Stomach (tissue), 9 donors: Measurements from ENCODE around the gene PPP1R13B. TPM values are rescaled to one million over a fixed set of nuclear protein-coding genes. Genes with fewer than 3 reads are reported as not detected.

ENCODE experiments used
- DNase-seq, 2 donors: peaks; one replicate each; pipeline versions ENCODE4 v3.0.0 to v3.0.0-alpha.2; 2013 to 2019
- H3K27ac ChIP-seq, 5 donors: fragments of 200-600 bp in 4 of 5; sonication (generic) in 4 of 5; one replicate each; pipeline ENCODE4 v1.5.1; 2013 to 2019; ENCODE audit warnings: mild to moderate bottlenecking in 1 of 5, moderate library complexity in 1 of 5
- H3K27me3 ChIP-seq, 3 donors: fragments of 200-600 bp; sonication (generic); one replicate each; pipeline ENCODE4 v1.5.1; 2017 to 2019; ENCODE audit warnings: mixed run types in 1 of 3
- H3K36me3 ChIP-seq, 4 donors: fragments of 200-600 bp; sonication (generic); 1 replicate in 3 of 4; 2 replicates in 1 of 4; pipeline ENCODE4 v1.5.1; 2016 to 2019
- H3K4me1 ChIP-seq, 4 donors: fragments of 200-600 bp; sonication (generic); one replicate each; pipeline ENCODE4 v1.5.1; 2016 to 2019
- H3K4me3 ChIP-seq, 4 donors: fragments of 200-600 bp; sonication (generic) in 3 of 4; one replicate each; pipeline ENCODE4 v1.5.1; 2016 to 2019; ENCODE audit warnings: mild to moderate bottlenecking in 1 of 4
- H3K9me3 ChIP-seq, 4 donors: fragments of 200-600 bp; sonication (generic); one replicate each; pipeline ENCODE4 v1.5.1; 2016 to 2019
- CTCF ChIP-seq, 7 experiments: fragments of 450-650 bp in 4 of 7; fragments of 200-600 bp in 3 of 7; sonication (generic) in 3 of 7; IDR thresholded peaks; one replicate each; pipeline ENCODE4 v1.5.1; 2016 to 2019; ENCODE audit warnings: antibody characterized with exemption in 7 of 7, control low read depth in 2 of 7, mild to moderate bottlenecking in 1 of 7
- EP300 ChIP-seq: sonication (generic); formaldehyde crosslinking; IDR thresholded peaks from one replicate; pipeline ENCODE4 v1.6.1; 2017; ENCODE audit warnings: antibody characterized with exemption
- POLR2A ChIP-seq, 4 donors: fragments of 450-650 bp; IDR thresholded peaks; one replicate each; pipeline ENCODE4 v1.6.1; 2016; ENCODE audit warnings: antibody characterized with exemption in 4 of 4, control low read depth in 2 of 4, mild to moderate bottlenecking in 1 of 4, moderate library complexity in 1 of 4
- POLR2AphosphoS5 ChIP-seq, 3 donors: sonication (generic); formaldehyde crosslinking; IDR thresholded peaks; one replicate each; pipeline ENCODE4 v1.6.1; 2016; ENCODE audit warnings: antibody characterized with exemption in 3 of 3
- WGBS, 5 donors: extraction: QIAGEN DNeasy Blood & Tissue Kit in 3 of 5; methylation state at CpG; one replicate each; pipeline versions ENCODE4 v1.1.5 to v1.1.7; 2013 to 2018; 5-methylcytosine and 5-hydroxymethylcytosine counted together
- intact Hi-C: fragments of 100-400 bp; cut with DNase I; formaldehyde crosslinking; loops from one replicate; pipeline ENCODE4 v1.15.1; 2023; ENCODE audit warnings: low total_unique reads
- polyA plus RNA-seq, 3 donors: library from polyadenylated mRNA; stranded (reverse); fragments of 200-250 nt; gene quantifications; one replicate each; pipeline ENCODE4 v1.2.3, GENCODE V29; 2013
- total RNA-seq, 5 donors: library from RNA; depleted of rRNA; stranded (reverse); fragments of >200 nt; gene quantifications; one replicate each; pipeline versions ENCODE4 v1.1.0 to v1.2.3, GENCODE V29; 2014 to 2016
- donor health status: healthy with polysubstance abuse.
- donor health status: Bipolar disorder and iron deficiency.
- donor health status: healthy.

Gene PPP1R13B
- total and polyA plus RNA-seq, 8 donors = 10.8 to 84.0 (median 18.3) TPM

- no peak for DNase-seq
- Histone ChIP-seq H3K4me1 (peaks cover 0 to 13% (median 5%) of the 10 kb centered on the region in 4 donors), H3K9me3 (no peaks in the 10 kb centered on the region), H3K27me3 (no peaks in the 10 kb centered on the region), H3K4me3 (no peak overlapping the region), H3K27ac (peak overlapping the region in 1 of 5 donors; percentile 8), H3K36me3 (no peaks in the 10 kb centered on the region)
- intact Hi-C loops = no loop called here
- TF ChIP-seq CTCF (IDR thresholded peaks at IDR 0.05) = no peak
- TF ChIP-seq POLR2AphosphoS5 (IDR thresholded peaks at IDR 0.05) = no peak
- no peak for TF ChIP-seq POLR2A (IDR thresholded peaks at IDR 0.05)
- TF ChIP-seq EP300 = no peak
- 81 to 84% (median 82%) methylated on average over 12 to 14 of the region's 14 CpGs for WGBS, 5 donors
These were observed 14.3 kb upstream of the PPP1R13B start for GRCh38 chr14:103861413-103862392.

GRCh38 chr14:103859416-103860202 is 12.2 kb upstream of the PPP1R13B start:
- H3K27me3 ChIP-seq = no peaks in the 10 kb centered on the region
- WGBS, 5 donors = 68 to 79% (median 74%) methylated on average over 16 to 18 of the region's 18 CpGs
- TF ChIP-seq POLR2A (IDR thresholded peaks at IDR 0.05) (no peak), POLR2AphosphoS5 (IDR thresholded peaks at IDR 0.05) (no peak), EP300 (no peak), CTCF (IDR thresholded peaks at IDR 0.05) (no peak)
- peaks cover 7 to 32% (median 20%) of the 10 kb centered on the region in 4 donors for H3K4me1 ChIP-seq
- no peaks in the 10 kb centered on the region for H3K9me3 ChIP-seq
- no peak for DNase-seq
- no peak overlapping the region for H3K4me3 ChIP-seq
- H3K27ac ChIP-seq = peak overlapping the region in 2 of 5 donors; percentile 6 to 27
- no peaks in the 10 kb centered on the region for H3K36me3 ChIP-seq
- intact Hi-C loops = no loop called here

- no peak for DNase-seq
- Histone ChIP-seq H3K27ac (no peak overlapping the region), H3K36me3 (no peaks in the 10 kb centered on the region), H3K9me3 (no peaks in the 10 kb centered on the region), H3K4me3 (no peak overlapping the region), H3K27me3 (no peaks in the 10 kb centered on the region), H3K4me1 (peaks cover 7 to 32% (median 21%) of the 10 kb centered on the region in 4 donors)
- intact Hi-C loops = no loop called here
- TF ChIP-seq POLR2A (IDR thresholded peaks at IDR 0.05) (no peak), POLR2AphosphoS5 (IDR thresholded peaks at IDR 0.05) (no peak), EP300 (no peak), CTCF (IDR thresholded peaks at IDR 0.05) (no peak)
- WGBS, 5 donors = 79 to 88% (median 81%) methylated on average over 10 to 13 of the region's 13 CpGs
These were observed 10.8 kb upstream of the PPP1R13B start for GRCh38 chr14:103858063-103858781.

GRCh38 chr14:103857256-103857655 is 9.9 kb upstream of the PPP1R13B start:
- 77 to 91% (median 85%) methylated on average over 5 to 6 of the region's 6 CpGs for whole genome bisulfite sequencing, 5 donors
- TF ChIP-seq EP300 = no peak
- no peak for TF ChIP-seq POLR2AphosphoS5 (IDR thresholded peaks at IDR 0.05)
- no peak for TF ChIP-seq POLR2A (IDR thresholded peaks at IDR 0.05)
- H3K4me1 ChIP-seq = peaks cover 7 to 32% (median 21%) of the 10 kb centered on the region in 4 donors
- H3K27me3 ChIP-seq = no peaks in the 10 kb centered on the region
- no peaks in the 10 kb centered on the region for H3K9me3 ChIP-seq
- no peak overlapping the region for H3K4me3 ChIP-seq
- DNase-seq = no peak
- H3K27ac ChIP-seq = no peak overlapping the region
- H3K36me3 ChIP-seq = no peaks in the 10 kb centered on the region
- intact Hi-C loops = no loop called here
